ENCODE measurements around the gene FIGN.

Gene FIGN

DNA sequence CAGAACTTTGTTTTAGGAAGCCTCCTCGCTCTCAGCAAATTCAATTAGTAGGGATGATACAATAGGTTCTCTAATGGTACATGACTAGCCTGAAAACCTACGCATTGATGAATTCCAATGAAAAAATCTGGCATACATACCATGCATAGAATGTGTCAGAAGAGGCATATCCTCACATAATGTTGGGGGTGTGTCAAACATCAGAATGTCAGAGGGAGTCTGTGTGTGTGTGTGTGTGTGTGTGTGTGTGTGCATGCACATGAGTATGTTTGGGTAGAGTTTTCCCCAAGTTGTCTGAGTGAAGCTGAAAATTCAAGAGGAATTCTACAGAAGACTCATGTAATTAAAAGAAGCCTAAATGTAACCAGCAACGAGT, 78.5 kb downstream of the FIGN start:
- Histone ChIP-seq H3K27ac (ENCODE audit: low read depth, low read length) (no peak overlapping the region), H3K27me3 (ENCODE audit: control insufficient read depth in 1 of 2, insufficient read depth in 2 of 2, low read length in 2 of 2) (no peaks in the 10 kb centered on the region), H3K9me3 (ENCODE audit: low read length) (no peaks in the 10 kb centered on the region), H3K4me1 (ENCODE audit: insufficient read depth, low read length) (no peaks in the 10 kb centered on the region), H3K9ac (ENCODE audit: low read length) (no peak overlapping the region), H3K36me3 (ENCODE audit: insufficient read depth, low read length) (no peaks in the 10 kb centered on the region), H3K4me3 (ENCODE audit: low read depth in 1 of 2, low read length in 2 of 2) (no peak overlapping the region)

DNA sequence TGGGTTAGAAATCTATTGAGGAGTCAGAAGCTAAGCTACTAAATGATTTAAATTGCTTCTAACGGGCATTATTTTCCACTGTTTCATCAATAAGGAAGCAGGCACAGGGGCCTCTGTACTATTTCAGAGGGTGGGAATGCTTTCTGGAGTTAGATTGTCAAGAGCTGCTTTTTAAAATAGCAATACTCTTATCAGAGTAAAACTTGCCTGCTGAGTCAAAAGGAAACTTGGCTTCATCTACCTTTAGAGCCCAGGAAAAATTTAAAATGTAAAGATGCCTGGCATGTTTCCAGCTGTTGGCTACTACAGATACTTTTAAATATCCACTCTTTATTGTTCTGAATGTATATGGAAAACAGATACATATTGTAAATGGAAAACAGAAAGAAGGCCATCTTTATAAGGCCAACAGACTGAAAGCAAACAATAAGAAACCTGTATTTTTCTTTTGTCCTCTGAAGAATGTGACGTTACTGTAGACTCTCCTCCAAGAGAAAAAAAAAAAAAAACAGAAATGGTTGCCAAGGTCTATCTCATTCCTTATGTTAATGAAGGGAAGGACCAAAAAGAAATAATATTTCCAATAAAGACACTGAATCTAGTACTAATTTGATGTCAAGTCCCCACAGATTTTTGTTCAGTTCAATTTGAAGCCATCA, 79.1 kb downstream of the FIGN start:
- Histone ChIP-seq H3K36me3 (ENCODE audit: insufficient read depth, low read length) (no peaks in the 10 kb centered on the region), H3K9me3 (ENCODE audit: low read length) (no peaks in the 10 kb centered on the region), H3K4me3 (ENCODE audit: low read depth in 1 of 2, low read length in 2 of 2) (no peak overlapping the region), H3K4me1 (ENCODE audit: insufficient read depth, low read length) (no peaks in the 10 kb centered on the region), H3K27me3 (ENCODE audit: control insufficient read depth in 1 of 2, insufficient read depth in 2 of 2, low read length in 2 of 2) (no peaks in the 10 kb centered on the region), H3K9ac (ENCODE audit: low read length) (no peak overlapping the region), H3K27ac (ENCODE audit: low read depth, low read length) (no peak overlapping the region)

DNA sequence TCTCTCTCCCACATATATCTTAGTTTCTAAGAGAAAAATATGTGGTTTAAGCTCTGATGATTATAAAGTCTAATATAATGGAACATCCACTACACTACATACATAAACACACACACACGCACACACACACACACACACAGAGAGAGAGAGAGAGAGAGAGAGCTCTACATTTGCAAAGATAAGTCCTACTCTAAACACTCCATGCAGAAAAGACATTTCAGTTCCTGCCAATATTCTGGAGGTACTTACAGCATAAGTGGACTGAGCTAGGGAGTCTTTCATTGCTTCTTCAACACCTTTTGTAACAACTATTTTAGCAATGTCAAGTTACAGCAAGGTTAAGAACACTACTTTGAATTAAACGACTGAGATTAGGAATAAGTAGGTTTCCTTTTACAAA, 80.1 kb downstream of the FIGN start:
- Histone ChIP-seq H3K4me3 (ENCODE audit: low read depth in 1 of 2, low read length in 2 of 2) (no peak overlapping the region), H3K9me3 (ENCODE audit: low read length) (no peaks in the 10 kb centered on the region), H3K27ac (ENCODE audit: low read depth, low read length) (no peak overlapping the region), H3K9ac (ENCODE audit: low read length) (no peak overlapping the region), H3K36me3 (ENCODE audit: insufficient read depth, low read length) (no peaks in the 10 kb centered on the region), H3K4me1 (ENCODE audit: insufficient read depth, low read length) (no peaks in the 10 kb centered on the region), H3K27me3 (ENCODE audit: control insufficient read depth in 1 of 2, insufficient read depth in 2 of 2, low read length in 2 of 2) (no peaks in the 10 kb centered on the region)

DNA sequence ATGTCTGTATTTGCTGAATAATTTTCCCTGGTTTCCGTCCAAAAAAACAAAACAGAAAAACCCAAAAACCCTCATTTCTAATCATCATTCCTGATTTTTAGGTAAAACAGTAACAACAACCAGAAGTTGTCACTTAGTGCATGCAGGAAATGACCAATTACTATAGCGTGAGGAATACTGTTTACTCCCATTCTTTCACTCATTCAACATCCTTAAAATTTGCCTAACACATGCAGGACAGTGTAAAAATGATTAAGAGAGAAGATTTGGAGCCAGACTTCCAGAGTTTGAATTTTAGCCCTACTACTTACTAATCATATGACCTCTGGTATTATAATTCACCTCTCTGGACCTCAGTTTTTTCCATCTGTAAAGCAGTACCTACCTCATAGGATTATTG, 83.1 kb downstream of the FIGN start:
- H3K27me3 ChIP-seq (ENCODE audit: control insufficient read depth in 1 of 2, insufficient read depth in 2 of 2, low read length in 2 of 2): no peaks in the 10 kb centered on the region
- H3K27ac ChIP-seq (ENCODE audit: low read depth, low read length): no peak overlapping the region
- no peaks in the 10 kb centered on the region for H3K36me3 ChIP-seq (ENCODE audit: insufficient read depth, low read length)
- H3K9me3 ChIP-seq (ENCODE audit: low read length): no peaks in the 10 kb centered on the region
- H3K4me1 ChIP-seq (ENCODE audit: insufficient read depth, low read length): no peaks in the 10 kb centered on the region
- H3K4me3 ChIP-seq (ENCODE audit: low read depth in 1 of 2, low read length in 2 of 2): no peak overlapping the region
- no peak overlapping the region for H3K9ac ChIP-seq (ENCODE audit: low read length)

DNA sequence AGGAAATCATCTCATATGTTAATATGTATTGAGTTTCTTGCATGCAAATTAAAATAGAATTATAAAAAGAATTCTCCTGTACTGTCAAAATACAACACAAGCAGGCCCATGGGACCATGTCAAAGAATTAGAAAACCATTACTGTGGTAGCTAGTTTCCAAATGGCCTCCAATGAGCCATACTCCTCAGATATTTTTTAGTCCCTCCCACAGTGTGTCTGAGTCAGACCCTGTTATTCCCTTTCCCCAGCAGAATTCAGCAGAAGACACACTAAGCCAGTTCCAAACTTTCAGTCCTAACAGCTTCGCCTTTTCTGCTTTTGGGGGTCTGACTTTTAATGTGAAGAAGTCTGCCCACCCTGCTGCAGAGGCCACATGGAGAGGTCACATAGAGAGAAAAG, 86.7 kb downstream of the FIGN start:
- no peaks in the 10 kb centered on the region for H3K9me3 ChIP-seq (ENCODE audit: low read length)
- H3K4me3 ChIP-seq (ENCODE audit: low read depth in 1 of 2, low read length in 2 of 2): no peak overlapping the region
- H3K27ac ChIP-seq (ENCODE audit: low read depth, low read length): no peak overlapping the region
- no peaks in the 10 kb centered on the region for H3K36me3 ChIP-seq (ENCODE audit: insufficient read depth, low read length)
- H3K27me3 ChIP-seq (ENCODE audit: control insufficient read depth in 1 of 2, insufficient read depth in 2 of 2, low read length in 2 of 2): no peaks in the 10 kb centered on the region
- no peak overlapping the region for H3K9ac ChIP-seq (ENCODE audit: low read length)
- peaks cover 8% of the 10 kb centered on the region for H3K4me1 ChIP-seq (ENCODE audit: insufficient read depth, low read length)

DNA sequence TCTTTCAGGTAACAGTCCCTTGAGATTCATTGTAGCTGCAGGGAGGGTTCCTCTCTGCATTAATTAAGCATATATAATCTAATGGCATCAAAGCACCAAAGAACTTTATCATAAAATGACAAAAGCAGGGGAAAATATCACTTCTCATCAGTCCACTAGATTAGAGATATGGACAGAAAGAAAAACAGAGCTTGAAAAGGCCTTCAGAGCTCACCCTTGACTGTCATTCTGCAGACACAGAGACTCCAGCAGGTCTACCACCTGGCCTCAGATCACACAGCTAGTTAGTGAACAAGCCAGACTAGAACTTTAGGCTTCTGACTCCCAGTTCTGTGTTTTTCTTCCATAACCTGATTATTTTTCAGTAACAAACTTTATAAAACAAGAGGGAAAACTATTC, 88.5 kb downstream of the FIGN start:
- Histone ChIP-seq H3K27me3 (ENCODE audit: control insufficient read depth in 1 of 2, insufficient read depth in 2 of 2, low read length in 2 of 2) (no peaks in the 10 kb centered on the region), H3K4me1 (ENCODE audit: insufficient read depth, low read length) (peaks cover 8% of the 10 kb centered on the region), H3K27ac (ENCODE audit: low read depth, low read length) (no peak overlapping the region)

DNA sequence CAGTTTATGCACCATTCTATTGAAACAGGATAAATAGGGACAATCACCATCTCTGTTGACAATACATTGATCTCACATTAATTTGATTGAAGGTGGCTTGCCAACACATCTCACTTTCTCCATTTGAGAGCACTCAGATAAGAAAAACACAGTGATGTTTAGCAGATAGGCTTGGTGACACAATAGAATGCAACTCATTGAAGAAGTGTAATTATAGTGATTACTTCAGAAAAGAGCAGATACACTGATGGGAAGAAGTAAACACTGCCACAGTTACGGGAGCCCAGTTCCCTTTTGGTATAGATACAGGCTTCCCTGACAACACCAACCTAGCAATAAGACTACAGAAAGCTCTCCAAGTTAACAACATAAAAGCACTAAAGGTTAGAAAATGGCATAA, 89.1 kb downstream of the FIGN start:
- Histone ChIP-seq H3K9me3 (ENCODE audit: low read length) (no peaks in the 10 kb centered on the region), H3K9ac (ENCODE audit: low read length) (no peak overlapping the region), H3K4me3 (ENCODE audit: low read depth in 1 of 2, low read length in 2 of 2) (no peak overlapping the region), H3K36me3 (ENCODE audit: insufficient read depth, low read length) (no peaks in the 10 kb centered on the region), H3K27ac (ENCODE audit: low read depth, low read length) (no peak overlapping the region), H3K27me3 (ENCODE audit: control insufficient read depth in 1 of 2, insufficient read depth in 2 of 2, low read length in 2 of 2) (no peaks in the 10 kb centered on the region), H3K4me1 (ENCODE audit: insufficient read depth, low read length) (peaks cover 8% of the 10 kb centered on the region)

More for the DNA sequence above, 88.5 kb downstream of the FIGN start:
- no peak overlapping the region for H3K4me3 ChIP-seq (ENCODE audit: low read depth in 1 of 2, low read length in 2 of 2)
- H3K9ac ChIP-seq (ENCODE audit: low read length): no peak overlapping the region
- no peaks in the 10 kb centered on the region for H3K36me3 ChIP-seq (ENCODE audit: insufficient read depth, low read length)
- H3K9me3 ChIP-seq (ENCODE audit: low read length): no peaks in the 10 kb centered on the region

DNA sequence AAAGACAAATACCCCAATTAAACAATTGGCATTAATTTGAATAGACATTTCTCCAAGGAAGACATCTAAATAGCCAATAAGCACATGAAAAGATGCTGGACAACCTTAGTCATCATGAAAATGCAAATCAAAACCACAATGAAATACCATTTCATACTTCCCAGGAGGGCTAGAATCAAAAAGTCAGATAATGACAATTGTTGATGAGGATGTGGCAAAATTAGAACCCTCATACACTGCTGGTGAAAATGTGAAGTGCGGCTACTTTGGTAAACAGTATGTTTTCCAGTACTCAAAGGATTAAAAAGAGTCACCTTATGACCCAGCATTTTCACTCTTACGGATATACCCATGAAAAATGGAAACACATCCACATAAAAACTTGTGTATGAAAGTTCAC, 91.6 kb downstream of the FIGN start:
- no peak overlapping the region for H3K9ac ChIP-seq (ENCODE audit: low read length)
- H3K36me3 ChIP-seq (ENCODE audit: insufficient read depth, low read length): no peaks in the 10 kb centered on the region
- no peak overlapping the region for H3K27ac ChIP-seq (ENCODE audit: low read depth, low read length)
- no peak overlapping the region for H3K4me3 ChIP-seq (ENCODE audit: low read depth in 1 of 2, low read length in 2 of 2)
- no peaks in the 10 kb centered on the region for H3K9me3 ChIP-seq (ENCODE audit: low read length)
- peaks cover 8% of the 10 kb centered on the region for H3K4me1 ChIP-seq (ENCODE audit: insufficient read depth, low read length)
- no peaks in the 10 kb centered on the region for H3K27me3 ChIP-seq (ENCODE audit: control insufficient read depth in 1 of 2, insufficient read depth in 2 of 2, low read length in 2 of 2)

DNA sequence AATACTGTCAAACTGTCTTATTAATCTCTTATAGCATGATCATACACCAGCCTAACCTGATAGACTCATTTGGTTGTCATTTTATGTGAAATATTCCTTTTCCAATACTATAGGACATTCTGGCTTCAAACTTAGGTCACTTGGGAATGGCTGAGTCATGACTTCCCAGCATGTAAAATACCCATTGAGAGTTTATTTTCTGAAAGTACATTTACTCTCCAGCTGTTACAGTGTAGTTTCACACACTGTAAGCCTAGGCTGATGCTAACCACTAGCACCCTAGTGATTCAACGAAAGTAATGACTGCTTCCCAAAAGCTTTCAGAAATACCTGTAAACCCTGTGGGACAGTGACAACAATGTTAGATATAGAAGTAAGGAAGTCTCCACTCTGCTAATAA, 93.8 kb downstream of the FIGN start:
- Histone ChIP-seq H3K4me1 (ENCODE audit: insufficient read depth, low read length) (peaks cover 7% of the 10 kb centered on the region), H3K27me3 (ENCODE audit: control insufficient read depth in 1 of 2, insufficient read depth in 2 of 2, low read length in 2 of 2) (no peaks in the 10 kb centered on the region), H3K9ac (ENCODE audit: low read length) (no peak overlapping the region), H3K9me3 (ENCODE audit: low read length) (no peaks in the 10 kb centered on the region), H3K4me3 (ENCODE audit: low read depth in 1 of 2, low read length in 2 of 2) (no peak overlapping the region), H3K36me3 (ENCODE audit: insufficient read depth, low read length) (no peaks in the 10 kb centered on the region), H3K27ac (ENCODE audit: low read depth, low read length) (no peak overlapping the region)

DNA sequence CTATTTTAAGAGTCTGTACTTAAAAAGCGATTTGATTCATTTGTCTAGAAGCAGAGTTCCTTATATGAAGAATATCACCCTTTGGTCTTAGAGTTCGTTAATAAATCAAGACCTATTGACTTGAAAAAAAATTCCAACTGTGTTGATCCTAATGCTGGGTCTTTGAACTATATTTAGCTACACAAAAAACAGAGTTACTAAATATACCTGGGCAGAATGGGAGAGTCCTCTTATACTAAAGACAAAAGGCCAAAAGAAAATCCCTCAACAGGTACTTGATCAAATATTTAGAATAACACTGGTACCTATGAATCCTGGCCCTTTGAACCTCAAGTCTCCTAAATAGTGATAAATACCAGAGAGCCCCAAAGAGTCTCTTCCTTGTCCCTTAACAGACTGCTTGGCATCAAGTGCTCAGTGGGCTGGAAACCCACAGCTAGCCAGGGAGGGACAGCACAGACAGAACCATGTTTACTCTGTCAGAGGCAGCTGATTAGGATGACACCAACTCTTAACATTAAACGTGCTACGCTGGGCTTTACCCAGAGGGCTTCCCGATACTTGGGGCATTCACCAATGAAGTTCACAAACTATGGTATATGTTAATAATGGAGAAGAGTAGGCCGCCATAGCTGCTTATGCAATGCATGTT, 95.1 kb downstream of the FIGN start:
- Histone ChIP-seq H3K27ac (ENCODE audit: low read depth, low read length) (no peak overlapping the region), H3K27me3 (ENCODE audit: control insufficient read depth in 1 of 2, insufficient read depth in 2 of 2, low read length in 2 of 2) (no peaks in the 10 kb centered on the region), H3K4me1 (ENCODE audit: insufficient read depth, low read length) (no peaks in the 10 kb centered on the region), H3K36me3 (ENCODE audit: insufficient read depth, low read length) (no peaks in the 10 kb centered on the region), H3K4me3 (ENCODE audit: low read depth in 1 of 2, low read length in 2 of 2) (no peak overlapping the region), H3K9me3 (ENCODE audit: low read length) (no peaks in the 10 kb centered on the region), H3K9ac (ENCODE audit: low read length) (no peak overlapping the region)

DNA sequence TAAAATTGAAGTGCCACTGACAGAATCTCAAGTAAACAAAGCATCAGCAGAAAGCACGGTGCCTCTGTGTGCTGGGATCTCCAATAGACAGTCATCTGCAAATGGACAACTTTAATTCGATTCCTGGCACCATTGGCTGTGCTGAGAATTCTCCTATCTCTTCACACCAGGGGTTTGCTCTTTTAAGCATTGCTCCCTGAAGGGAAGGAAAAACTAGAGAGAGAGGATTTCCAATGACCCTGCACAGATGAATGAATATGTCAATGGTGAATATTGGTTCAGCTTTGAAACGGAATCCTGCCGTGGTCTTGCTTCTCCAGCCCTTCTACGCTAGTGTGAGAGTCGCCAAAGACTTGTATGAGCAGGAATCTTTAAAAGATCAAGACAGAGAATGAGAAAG, 97.9 kb downstream of the FIGN start:
- Histone ChIP-seq H3K4me1 (ENCODE audit: insufficient read depth, low read length) (no peaks in the 10 kb centered on the region), H3K9ac (ENCODE audit: low read length) (no peak overlapping the region), H3K9me3 (ENCODE audit: low read length) (no peaks in the 10 kb centered on the region), H3K4me3 (ENCODE audit: low read depth in 1 of 2, low read length in 2 of 2) (no peak overlapping the region), H3K36me3 (ENCODE audit: insufficient read depth, low read length) (no peaks in the 10 kb centered on the region), H3K27me3 (ENCODE audit: control insufficient read depth in 1 of 2, insufficient read depth in 2 of 2, low read length in 2 of 2) (no peaks in the 10 kb centered on the region), H3K27ac (ENCODE audit: low read depth, low read length) (no peak overlapping the region)

DNA sequence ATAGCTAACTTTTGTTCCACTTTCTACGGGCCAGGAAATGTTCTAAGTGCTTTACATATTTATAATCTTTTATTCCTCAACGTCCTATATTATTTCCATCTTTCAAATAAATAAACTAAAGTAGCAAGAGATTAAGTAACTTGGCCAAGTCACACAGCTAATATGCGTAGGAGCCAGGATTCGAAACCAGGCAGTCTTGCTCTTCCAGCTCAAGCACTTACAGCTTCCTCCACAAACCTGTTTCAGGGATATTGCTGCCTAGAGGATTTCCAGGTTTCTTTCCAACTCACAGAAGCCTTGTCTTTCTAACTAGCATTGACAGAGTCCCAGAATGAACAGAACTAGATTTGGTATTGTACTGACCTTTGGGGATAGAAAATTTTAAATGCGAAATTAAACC, 102.5 kb downstream of the FIGN start:
- Histone ChIP-seq H3K9me3 (ENCODE audit: low read length) (no peaks in the 10 kb centered on the region), H3K4me1 (ENCODE audit: insufficient read depth, low read length) (no peaks in the 10 kb centered on the region)

More for the DNA sequence above, 102.5 kb downstream of the FIGN start:
- no peak overlapping the region for H3K27ac ChIP-seq (ENCODE audit: low read depth, low read length)
- no peak overlapping the region for H3K9ac ChIP-seq (ENCODE audit: low read length)
- no peaks in the 10 kb centered on the region for H3K27me3 ChIP-seq (ENCODE audit: control insufficient read depth in 1 of 2, insufficient read depth in 2 of 2, low read length in 2 of 2)
- H3K36me3 ChIP-seq (ENCODE audit: insufficient read depth, low read length): no peaks in the 10 kb centered on the region
- no peak overlapping the region for H3K4me3 ChIP-seq (ENCODE audit: low read depth in 1 of 2, low read length in 2 of 2)
